DND-41 (cell line): Measurements from ENCODE around the gene MIOX.

Experiments
- CTCF ChIP-seq: IDR thresholded peaks from 2 replicates; pipeline ENCODE4 v1.5.1; 2012; ENCODE audit warnings: borderline replicate concordance, low read length, moderate library complexity, mild to moderate bottlenecking; ENCODE audit not compliant: poor library complexity, severe bottlenecking; ENCODE audit errors: extremely low read depth
- EZH2 ChIP-seq: IDR thresholded peaks from 3 replicates; pipeline ENCODE4 v1.6.1; 2012; ENCODE audit warnings: borderline replicate concordance, low read depth, mild to moderate bottlenecking, moderate library complexity, low read length, inconsistent platforms; ENCODE audit not compliant: severe bottlenecking

- TF ChIP-seq CTCF (no peak), EZH2 (no peak)
Observed at GRCh38 chr22:50476868-50477267, 9.8 kb upstream of the MIOX start.
